ENCODE measurements around the gene TMEM187.

DNA sequence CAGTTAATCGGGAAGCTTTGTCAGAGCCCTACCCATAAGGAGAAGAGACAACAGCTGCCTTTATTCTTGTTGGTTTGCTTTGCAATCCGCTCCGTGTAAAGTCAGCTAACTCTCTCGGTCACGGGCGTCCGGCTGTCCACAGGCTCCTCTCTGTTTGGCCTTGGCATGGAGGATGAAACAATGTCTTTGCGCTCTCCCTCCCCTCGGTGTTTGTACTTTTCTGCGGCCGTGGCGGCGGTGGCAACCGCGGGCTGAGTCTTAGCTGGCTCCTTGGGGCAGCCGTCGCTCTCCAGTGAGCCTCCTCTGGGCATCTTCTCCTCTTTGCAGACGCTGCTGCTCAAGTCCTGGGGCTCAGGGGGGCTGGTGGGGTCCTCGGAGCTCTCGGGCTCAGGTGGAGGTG lies 57.7 kb downstream of the TMEM187 start:
- TF ChIP-seq, protein P1, sequence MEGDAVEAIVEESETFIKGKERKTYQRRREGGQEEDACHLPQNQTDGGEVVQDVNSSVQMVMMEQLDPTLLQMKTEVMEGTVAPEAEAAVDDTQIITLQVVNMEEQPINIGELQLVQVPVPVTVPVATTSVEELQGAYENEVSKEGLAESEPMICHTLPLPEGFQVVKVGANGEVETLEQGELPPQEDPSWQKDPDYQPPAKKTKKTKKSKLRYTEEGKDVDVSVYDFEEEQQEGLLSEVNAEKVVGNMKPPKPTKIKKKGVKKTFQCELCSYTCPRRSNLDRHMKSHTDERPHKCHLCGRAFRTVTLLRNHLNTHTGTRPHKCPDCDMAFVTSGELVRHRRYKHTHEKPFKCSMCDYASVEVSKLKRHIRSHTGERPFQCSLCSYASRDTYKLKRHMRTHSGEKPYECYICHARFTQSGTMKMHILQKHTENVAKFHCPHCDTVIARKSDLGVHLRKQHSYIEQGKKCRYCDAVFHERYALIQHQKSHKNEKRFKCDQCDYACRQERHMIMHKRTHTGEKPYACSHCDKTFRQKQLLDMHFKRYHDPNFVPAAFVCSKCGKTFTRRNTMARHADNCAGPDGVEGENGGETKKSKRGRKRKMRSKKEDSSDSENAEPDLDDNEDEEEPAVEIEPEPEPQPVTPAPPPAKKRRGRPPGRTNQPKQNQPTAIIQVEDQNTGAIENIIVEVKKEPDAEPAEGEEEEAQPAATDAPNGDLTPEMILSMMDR (IDR thresholded peaks at IDR 0.05) = no peak
- TF ChIP-seq EZH2phosphoT487 (IDR thresholded peaks at IDR 0.05) = no peak
- no peak for TF ChIP-seq EZH2 (IDR thresholded peaks at IDR 0.05)

All from neural progenitor cell (in vitro differentiated cells).